Kidney capillary endothelial cell (primary cell): ENCODE data around the gene NFIA.

Source experiments
- DNase-seq: peaks from one replicate; pipeline ENCODE4 v3.0.0-alpha.2; 2018; ENCODE audit warnings: low spot score

The NFIA gene

GRCh38 chr1:61498342-61498741 is 416.0 kb downstream of the NFIA start:
- DNase-seq, result no peak

DNA sequence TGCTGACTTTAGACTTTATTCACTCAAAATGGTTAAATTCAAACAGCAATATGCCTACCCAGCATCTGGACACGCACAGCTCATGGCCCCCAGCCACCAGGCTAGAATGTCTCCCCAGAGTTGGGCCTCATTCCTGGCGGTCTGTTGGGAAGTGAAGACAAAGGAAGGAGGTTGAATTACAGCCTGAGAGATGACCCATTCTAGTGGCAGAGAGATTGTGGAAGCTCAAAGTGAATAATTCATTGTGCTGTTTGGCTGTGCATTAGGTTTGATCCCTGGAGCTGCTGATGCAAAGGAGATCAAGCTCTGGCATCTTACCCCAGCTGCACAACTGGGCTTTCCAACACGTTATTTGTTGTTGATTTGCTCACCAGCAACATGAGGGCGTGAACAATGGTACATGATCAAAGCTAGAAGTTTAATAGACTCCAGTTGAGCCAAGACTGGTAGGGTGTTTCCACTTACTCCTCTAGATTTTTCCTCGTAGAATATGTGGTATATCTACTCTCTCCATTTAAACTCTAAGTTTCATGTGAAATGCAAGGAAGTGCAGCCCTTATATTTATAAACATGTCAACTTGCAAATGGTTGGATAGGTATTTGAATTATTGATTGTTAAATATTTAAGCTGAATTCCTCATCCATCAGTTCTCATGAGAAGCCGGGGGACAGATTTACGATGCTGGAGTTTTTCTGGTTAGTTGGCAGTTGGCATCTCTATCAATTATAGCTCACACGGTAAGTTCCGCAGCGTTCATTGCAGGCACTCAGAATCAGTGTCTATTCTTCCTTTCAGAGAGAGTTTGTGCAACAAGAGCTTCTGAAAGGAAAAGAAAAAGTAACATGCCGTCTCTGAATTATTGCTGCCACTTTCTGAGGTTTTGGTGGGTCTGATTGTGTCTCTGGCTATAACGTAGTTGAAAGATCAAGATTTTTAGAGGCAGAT is 419.9 kb downstream of the NFIA start:
- no peak for DNase-seq

DNA sequence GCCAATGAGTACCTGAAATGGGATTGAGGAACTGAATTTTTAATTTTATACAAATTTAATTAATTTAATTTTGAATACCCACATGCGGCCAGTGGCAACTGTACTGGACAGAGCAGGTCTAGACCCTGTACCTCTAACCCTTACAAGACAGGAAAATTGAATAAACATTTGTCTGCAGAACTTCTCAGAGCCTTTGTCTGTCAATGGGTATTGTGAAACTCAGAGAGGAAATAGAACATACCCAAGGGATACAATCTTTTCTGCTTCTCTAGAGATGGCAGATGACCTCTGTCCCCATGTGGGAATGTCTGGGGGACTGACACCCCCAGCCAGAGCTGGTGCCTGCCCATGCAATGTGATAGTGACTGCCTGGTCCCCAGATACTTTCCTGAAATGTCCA is 421.9 kb downstream of the NFIA start:
- DNase-seq, result no peak

DNA sequence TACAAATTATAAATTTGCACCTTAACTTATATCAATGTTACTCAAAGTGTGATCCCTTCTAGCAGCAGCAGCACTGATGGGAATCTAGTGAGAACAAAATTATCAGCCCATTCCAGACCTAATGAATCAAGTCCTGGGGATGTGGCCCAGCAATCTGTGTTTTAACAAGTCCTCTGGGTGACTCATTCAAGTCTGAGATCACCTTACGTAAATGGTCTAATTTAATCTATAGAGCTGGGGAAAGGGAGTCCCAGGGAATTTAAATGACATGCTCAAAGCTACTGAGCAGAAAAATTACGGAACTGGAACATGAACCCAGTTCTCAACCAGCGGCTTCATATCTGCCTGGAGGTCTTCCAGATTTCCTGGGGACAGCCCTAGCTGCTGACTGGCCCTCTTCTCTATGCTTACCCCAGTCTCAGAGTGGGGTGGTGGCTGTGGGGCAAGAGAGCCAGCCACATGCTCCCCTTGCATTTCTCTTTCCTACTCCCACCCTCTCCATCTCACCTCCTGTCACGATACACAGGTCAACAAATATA is 422.6 kb downstream of the NFIA start:
- no peak for DNase-seq

DNA sequence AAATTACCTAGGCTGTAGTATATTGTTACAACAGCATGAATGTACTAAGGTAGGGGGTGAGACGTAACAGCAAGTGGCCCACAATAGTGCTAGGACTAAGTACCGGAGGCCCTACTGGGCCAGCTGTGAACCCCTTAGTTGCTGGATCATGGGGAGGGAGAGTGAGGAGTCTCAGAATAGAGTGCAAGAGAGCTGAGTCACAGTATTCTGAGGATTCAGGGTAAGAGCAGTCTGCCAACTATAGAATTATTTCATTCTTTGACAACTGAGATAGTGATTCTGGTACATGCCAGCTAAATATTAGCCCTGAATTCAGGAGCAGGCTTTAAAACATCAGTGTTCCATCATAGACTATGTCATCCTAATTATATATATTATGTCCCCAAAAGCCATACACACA is 423.9 kb downstream of the NFIA start:
- no peak for DNase-seq

DNA sequence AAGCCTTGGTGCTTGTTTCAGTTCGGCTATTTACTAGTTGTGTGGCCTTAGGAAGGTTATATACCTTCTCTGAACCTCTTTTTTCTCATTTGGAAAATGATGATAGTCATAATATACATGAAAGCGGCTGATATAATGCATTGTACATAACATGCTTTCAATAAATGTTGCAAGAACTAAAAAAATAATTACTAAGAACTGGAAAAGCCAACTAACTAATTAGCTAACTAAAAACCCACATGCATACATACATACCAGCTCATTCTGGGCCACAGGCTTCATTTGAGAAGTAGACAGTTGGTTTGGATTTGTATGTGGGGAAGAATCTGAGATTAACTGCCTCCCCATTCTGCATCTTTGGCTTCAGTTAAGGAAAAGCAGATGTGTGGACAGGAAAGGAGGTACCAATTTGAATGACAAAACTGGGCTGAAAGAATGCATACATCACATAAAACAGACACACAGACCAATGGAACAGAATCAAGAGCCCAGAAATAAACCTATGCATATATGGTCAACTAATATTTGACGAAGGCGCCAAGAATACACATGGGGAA is 424.7 kb downstream of the NFIA start:
- DNase-seq, result no peak
